Inflammatory macrophage treated with lipopolysaccharide for 1 hour (primary cell): ENCODE data around the gene TP53TG3B.
"Not testable (repeated sequence)": the region's sequence is repeated elsewhere in the genome, so short reads cannot be mapped to it uniquely, and the experiment has no call there.

Experiments used
- DNase-seq, 2 donors: peaks; one replicate each; pipeline ENCODE4 v3.0.0-alpha.2; 2020 to 2022

Gene TP53TG3B

GRCh38 chr16:33360541-33360940, at the start of gene TP53TG3B:
Gene TP53TG3B, plus strand, starts transcription at chr16:33360841. Its CDS starts 68 bp downstream, at chr16:33360909.
- not testable (repeated sequence) for DNase-seq

- DNase-seq = not testable (repeated sequence)
Measured at GRCh38 chr16:33336226-33337012, 24.2 kb upstream of the TP53TG3B start.

GRCh38 chr16:33337627-33338542, 22.8 kb upstream of the TP53TG3B start:
- DNase-seq = not testable (repeated sequence)

GRCh38 chr16:33338543-33338951, 22.1 kb upstream of the TP53TG3B start:
- DNase-seq = not testable (repeated sequence)

GRCh38 chr16:33339093-33340061, 21.3 kb upstream of the TP53TG3B start:
- not testable (repeated sequence) for DNase-seq
